Thyroid gland (tissue), 4 donors: ENCODE results near the gene RFX4.

Source experiments
- CTCF ChIP-seq, 6 experiments: fragments of 200-600 bp in 3 of 6; fragments of 450-650 bp in 3 of 6; sonication (generic) in 3 of 6; IDR thresholded peaks; one replicate each; pipeline ENCODE4 v1.5.1; 2016 to 2019; ENCODE audit warnings: antibody characterized with exemption in 6 of 6, mild to moderate bottlenecking in 2 of 6, inconsistent platforms in 1 of 6, moderate library complexity in 1 of 6
- POLR2A ChIP-seq, 2 donors: fragments of 450-650 bp; IDR thresholded peaks; one replicate each; pipeline ENCODE4 v1.6.1; 2017; ENCODE audit warnings: antibody characterized with exemption in 2 of 2, mild to moderate bottlenecking in 2 of 2, moderate library complexity in 1 of 2

DNA sequence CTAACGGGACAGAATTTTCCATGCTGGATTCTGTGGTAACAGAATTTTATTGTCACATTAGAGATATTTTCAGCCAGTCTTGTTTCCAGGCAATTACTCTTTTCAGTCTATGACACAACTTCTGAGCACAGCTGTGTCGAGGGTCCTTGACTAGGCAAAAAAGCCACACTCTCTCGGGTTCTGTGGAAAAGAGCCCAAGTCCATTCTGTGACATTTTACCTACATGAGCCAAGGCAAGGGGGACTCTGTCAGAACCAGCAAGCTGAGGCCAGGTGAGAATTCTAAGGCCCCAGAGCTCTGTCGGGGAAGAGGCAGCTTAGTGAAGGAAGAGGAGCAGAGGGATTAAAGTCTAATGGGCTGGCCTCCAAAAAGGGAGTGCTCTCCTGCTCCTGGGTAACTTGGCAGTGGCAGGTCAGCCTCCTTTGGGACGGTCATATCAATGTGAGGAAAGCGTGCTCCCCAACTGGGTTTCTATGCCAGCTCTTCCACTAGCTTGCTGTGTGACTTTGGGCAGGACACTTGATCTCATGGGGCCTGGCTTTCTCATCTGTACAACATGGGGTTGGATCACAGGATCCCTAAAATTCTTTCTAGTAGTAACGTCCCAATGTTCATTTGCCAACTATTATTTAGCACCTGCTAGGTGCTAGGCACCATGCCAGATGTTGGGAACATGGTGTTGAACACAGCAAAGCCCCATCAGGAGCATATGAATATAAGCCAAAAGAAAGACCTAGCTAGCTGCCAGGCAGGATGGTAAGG, 175.7 kb downstream of the RFX4 start:
- no peak for TF ChIP-seq POLR2A (IDR thresholded peaks at IDR 0.05)
- TF ChIP-seq CTCF (IDR thresholded peaks at IDR 0.05), result no peak
